Muscle of arm (tissue), 12 donors: ENCODE measurements around the gene NBPF9. TPM values are rescaled to one million over a fixed set of nuclear protein-coding genes. Genes with fewer than 3 reads are reported as not detected.
"Not testable (repeated sequence)": the region's sequence is repeated elsewhere in the genome, so short reads cannot be mapped to it uniquely, and the experiment has no call there.

Experiments used
- DNase-seq: peaks from one replicate; pipeline ENCODE4 v3.0.0-alpha.2; 2013
- polyA plus RNA-seq, 12 donors: library from polyadenylated mRNA; unstranded; fragments of 120-200 nt; gene quantifications; one replicate each; pipeline ENCODE4 v1.2.1, GENCODE V29; 2013; ENCODE audit not compliant: insufficient read length in 12 of 12

NBPF9 gene
- polyA plus RNA-seq, 12 donors: 26.0 to 59.9 (median 33.8) TPM; not detected in 1

DNA sequence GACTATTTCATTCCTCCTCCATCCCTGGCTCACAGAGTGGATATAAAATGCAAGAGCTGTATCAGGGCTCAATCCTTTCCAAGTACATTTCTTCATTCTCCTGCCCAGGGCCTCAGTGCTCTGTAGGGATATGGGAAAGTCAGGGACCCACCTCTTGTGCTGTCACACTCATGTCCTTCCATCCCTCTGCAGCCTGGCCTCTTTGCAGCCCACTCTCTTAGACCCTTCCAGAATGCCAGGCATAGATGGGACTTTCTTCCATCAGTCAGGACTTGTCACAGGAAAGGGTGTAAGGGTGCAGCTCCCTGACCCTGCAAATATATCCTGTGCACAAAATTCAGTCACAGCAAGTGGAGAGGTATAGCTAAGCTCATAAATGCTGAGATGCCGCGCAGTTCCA is 86.7 kb downstream of the NBPF9 start:
- not testable (repeated sequence) for DNase-seq

DNA sequence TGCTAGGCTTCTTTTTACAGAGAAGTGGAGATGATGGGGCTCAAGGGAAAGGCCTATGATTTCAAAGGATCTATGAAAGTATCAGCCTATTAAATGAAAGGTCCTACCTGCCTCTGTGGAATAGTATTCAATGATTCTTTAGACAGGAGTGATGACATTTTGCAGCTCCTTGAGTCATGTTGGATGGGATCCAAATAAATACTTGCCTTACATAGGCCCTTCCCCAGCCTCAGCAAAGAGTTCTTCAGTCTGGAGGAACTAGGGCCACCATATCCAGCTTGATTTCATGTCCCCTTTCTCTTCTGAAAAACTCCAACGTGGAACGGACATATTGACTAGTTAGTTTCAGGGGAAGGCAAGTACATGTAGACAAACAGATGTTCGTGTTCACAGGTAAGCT is 87.8 kb downstream of the NBPF9 start:
- DNase-seq: not testable (repeated sequence)

DNA sequence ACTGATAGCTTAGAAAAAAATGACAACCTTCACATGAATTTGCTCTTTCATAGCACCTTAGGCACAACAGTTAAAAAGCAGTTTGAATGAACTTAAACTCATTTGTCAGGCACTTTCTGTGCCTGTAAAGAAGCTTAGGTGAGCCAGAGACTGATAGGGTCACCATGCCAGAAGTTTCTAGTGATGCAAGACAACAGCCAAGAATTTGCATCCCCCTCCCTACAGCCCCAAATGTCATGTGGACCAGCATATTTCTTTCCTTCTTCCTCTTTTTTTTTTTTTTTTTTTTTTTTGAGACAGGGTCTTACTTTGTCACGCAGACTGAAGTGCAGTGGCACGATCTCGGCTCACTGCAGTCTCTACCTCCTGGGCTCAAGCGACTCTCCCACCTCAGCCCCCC is 89.8 kb downstream of the NBPF9 start:
- not testable (repeated sequence) for DNase-seq

DNA sequence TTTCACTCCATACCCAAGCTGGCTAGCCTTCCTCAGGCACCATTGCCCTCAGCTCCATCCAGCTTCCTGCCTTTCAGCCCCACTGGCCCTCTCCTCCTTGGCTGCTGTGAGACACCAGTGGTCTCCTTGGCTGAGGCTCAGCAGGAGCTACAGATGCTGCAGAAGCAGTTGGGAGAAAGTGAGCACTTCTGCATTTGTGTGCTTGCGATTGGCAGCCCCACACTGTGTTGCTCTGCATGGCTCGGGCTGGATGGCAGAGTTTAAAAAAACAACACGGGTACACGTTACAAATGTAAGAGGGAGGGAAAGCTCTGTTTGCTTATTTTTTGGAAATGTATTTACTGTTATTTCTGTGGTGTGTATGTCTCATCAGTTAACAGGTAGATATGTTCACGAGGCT is 90.8 kb downstream of the NBPF9 start:
- not testable (repeated sequence) for DNase-seq

DNA sequence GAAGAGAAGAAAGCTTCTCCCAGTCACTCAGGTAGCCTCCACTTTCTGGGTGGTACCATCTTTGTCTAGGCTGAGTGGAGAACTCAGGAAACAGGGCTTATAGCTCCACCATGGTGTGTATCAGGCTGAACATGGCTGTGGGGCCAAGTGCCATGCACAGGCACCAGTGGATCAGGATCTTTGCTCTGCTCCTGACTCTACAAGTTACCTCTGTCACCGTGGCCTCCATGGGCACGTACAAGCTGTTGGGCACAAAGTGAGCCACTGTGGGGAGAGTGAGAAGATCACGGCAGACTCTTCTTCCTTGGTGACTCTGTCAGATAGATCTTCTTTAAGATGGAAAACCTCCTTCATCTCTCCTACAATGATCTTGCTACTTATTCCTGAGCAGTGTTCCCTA is 93.6 kb downstream of the NBPF9 start:
- not testable (repeated sequence) for DNase-seq

DNA sequence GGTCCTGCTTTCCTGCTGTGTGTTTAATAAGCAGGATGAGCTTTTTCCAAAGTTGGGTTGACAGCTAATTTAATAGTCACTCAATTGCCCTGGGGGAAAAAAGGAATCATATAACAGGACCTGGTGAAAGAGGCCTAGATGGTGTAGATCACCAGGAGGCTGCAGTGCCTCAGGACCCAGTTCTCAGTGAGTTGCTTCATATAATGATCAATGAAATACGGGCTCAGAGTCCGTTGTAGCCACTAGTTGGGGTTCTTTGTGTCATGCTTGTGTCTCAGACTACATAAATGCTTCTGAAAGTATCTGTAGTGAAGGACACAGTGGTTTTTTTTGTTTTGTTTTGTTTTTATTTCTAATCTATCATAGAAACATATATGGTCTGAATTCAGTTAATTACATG is 94.6 kb downstream of the NBPF9 start:
- not testable (repeated sequence) for DNase-seq

DNA sequence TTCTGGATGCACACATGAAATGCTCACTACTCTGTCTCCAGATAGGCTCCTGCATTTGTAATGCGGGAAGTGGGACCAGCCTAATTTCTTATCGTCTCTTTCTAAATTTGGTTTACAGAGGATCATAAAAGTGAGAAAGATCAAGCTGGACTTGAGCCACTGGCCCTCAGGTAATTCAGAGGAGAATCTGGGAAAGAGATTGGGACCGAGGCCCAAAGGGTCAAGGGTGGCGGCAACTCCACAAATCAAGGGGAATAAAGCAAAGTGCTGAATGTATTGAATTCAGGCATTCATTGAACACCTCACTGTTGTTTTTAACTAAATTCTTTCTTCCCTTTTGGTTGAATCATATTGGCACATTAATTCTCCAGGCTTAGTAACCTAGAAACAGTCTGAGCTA is 95.0 kb downstream of the NBPF9 start:
- not testable (repeated sequence) for DNase-seq
